Astrocyte of the cerebellum (primary cell): ENCODE results near the gene DOCK8.

ENCODE experiments used
- DNase-seq: peaks from one replicate; pipeline ENCODE4 v3.0.0-alpha.2; 2011; ENCODE audit warnings: low read depth
- H3K4me3 ChIP-seq: 2 replicates; pipeline ENCODE4 v1.5.1; 2011; ENCODE audit warnings: mild to moderate bottlenecking, low read depth, low read length, moderate library complexity
- in situ Hi-C: cut with HindIII; loops from 2 replicates; pipeline ENCODE4 v1.10.0; 2017; ENCODE audit warnings: low sequenced_read_pairs
- TF ChIP-seq, protein P1 (sequence below): IDR thresholded peaks from 2 replicates; pipeline ENCODE4 v1.5.1; 2012; ENCODE audit warnings: low read length, low read depth, moderate library complexity, mild to moderate bottlenecking; ENCODE audit errors: missing control alignments

DOCK8 gene

DNA sequence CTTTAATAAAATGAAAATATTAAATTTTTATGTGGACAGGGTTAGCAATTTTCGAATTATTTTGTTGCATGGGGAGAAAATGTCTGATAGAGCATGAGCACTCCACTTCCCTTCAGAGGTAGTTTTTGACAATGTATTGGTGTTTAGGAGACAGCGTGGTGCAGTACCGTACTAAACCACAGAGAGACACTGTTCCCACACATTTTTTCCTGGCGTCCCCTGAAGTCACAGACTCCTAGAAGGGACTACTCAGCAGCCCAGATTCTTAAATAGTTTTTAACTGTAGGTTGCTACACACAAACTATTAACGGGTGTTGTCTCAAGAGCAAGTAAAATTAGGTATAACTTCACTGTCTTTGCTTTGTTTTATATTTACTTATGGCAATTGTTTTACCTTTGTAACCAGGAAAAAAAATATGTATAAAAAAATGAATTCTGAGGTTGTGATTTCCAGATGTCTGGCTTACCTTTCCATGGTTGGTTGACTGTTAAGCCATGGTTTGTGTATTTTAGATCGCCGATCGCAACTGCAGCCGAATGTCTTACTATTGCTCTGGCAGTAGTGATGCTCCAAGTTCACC, 171.2 kb downstream of the DOCK8 start:
- in situ Hi-C loops, result no loop called here
- TF ChIP-seq, protein P1, sequence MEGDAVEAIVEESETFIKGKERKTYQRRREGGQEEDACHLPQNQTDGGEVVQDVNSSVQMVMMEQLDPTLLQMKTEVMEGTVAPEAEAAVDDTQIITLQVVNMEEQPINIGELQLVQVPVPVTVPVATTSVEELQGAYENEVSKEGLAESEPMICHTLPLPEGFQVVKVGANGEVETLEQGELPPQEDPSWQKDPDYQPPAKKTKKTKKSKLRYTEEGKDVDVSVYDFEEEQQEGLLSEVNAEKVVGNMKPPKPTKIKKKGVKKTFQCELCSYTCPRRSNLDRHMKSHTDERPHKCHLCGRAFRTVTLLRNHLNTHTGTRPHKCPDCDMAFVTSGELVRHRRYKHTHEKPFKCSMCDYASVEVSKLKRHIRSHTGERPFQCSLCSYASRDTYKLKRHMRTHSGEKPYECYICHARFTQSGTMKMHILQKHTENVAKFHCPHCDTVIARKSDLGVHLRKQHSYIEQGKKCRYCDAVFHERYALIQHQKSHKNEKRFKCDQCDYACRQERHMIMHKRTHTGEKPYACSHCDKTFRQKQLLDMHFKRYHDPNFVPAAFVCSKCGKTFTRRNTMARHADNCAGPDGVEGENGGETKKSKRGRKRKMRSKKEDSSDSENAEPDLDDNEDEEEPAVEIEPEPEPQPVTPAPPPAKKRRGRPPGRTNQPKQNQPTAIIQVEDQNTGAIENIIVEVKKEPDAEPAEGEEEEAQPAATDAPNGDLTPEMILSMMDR, result peak; percentile 98
- H3K4me3 ChIP-seq, result no peak overlapping the region
- DNase-seq, result peak; percentile 42

DNA sequence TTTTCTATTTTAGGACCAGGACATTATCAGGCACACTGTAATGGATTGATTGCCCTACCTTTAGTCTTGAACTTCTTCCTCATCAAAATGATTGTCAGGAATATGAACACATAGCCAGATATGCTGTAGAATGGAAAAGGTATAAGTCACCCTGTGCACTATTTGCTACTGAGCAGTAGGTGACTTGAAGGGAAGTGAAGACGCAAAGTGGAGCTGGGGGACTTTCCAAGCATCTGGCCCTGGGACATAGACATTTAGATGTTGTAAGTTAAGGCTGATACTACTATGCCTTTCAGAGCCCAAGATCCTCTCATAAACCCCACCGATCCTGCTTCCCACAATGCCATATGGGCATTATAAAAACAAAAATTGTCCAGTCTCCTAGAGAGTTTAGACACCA, 174.5 kb downstream of the DOCK8 start:
- DNase-seq, result no peak
- TF ChIP-seq, protein P1, result no peak
- in situ Hi-C loops, result no loop called here
- no peak overlapping the region for H3K4me3 ChIP-seq

DNA sequence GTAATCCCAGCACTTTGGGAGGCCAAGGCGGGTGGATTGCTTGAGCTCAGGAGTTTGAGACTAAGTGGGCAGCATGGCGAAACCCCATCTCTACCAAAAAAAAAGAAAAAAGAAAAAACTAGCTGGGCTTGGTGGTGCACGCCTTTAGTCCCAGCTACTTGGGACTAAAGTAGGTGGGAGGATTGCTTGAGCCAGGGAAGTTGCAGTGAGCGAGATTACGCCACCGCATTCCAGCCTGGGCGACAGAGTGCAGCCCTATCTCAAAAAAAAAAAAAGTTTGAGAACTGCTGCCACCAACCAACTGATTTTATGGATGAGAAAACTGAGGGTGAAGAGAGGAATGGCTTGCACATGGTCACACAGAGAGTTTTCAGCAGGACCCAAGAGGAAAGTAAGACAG, 175.1 kb downstream of the DOCK8 start:
- no peak for DNase-seq
- no peak overlapping the region for H3K4me3 ChIP-seq
- TF ChIP-seq, protein P1, result no peak
- in situ Hi-C loops, result no loop called here

DNA sequence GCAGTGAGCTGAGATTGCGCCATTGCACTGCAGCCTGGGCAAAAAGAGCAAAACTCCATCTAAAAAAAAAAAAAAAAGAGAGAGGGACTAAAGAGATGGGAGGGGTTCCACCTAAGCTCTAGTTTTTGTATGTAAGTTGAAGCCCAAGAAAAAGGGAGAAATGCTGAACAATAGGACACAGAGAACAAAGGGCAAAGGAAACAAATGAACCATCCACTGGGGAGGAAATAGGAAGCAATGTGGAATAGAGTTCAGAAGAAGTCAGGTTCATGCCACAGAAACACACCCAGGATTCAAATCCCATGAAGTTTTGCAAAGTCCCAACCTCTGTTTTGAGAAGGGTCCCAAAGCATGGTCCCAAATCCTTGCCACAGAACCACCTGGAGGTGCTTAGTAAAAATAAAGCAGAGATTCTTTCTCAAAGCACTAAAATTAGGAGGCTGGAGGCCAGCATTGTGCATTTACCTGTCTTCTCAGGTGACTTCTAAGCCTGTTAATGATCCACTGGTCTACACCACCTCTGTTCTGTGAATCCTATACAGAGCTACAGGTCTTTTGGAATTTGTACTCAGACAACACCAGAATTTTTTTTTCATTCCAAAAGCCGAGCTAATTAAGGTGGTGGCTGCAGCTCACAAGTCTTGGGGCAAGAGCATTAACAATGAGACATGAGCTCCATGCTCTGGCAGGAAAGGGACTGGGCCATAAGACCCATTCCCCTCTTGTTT, 177.6 kb downstream of the DOCK8 start:
- no peak for DNase-seq
- H3K4me3 ChIP-seq, result no peak overlapping the region
- TF ChIP-seq, protein P1, result no peak
- in situ Hi-C loops, result no loop called here

DNA sequence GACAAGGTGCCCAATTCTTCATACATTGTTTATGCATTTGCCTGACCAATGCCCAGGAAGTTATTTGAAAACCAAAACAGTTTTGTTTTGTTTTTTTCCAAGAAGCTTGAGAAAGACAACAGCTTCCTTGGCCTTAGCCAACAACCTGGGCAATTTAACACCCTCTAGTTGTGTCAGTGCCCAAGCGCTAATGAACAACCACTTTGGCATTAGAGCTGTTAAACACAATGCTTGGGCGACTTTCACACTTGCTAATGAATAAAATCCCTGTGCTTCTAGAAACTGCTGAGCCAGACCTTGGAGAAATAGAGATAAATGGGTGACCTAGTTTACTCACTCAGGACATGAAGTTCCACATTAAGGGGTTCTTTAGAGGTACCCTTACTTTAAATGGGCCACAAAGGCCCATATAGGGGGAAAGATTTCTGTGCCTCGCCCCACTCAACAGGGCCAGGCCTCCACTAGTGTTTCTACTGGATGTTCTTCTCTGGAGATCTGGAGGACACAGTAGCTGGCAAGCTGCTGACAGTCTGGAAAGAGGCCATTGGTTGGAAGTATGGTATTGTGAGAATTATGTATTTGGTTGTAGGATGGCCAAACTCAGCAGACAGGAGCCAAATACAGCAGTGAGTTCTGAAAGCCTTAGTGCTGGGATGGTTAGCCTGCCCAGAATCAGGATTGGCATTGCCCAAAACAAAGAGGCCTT, 179.8 kb downstream of the DOCK8 start:
- TF ChIP-seq, protein P1, result no peak
- no peak for DNase-seq
- no peak overlapping the region for H3K4me3 ChIP-seq
- in situ Hi-C loops, result no loop called here

DNA sequence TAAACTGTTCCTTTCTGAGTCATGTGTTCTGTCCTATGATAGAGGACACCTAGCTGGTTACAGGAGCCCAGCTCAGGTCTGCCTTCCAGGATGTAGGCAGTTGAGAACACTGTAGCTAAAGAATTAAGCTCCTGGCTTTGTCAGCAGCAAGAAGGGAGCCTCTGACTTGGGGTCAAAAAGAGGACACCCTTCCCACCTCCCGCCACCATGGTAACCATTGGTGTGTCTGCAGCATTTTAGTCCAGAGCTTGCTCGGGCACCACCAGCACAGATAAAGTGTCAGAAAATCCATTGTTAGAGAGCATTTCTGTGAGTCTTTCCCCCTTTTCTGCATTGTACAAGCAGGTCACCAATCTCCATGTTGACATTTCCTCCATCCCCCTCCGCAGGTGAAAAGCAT, 181.7 kb downstream of the DOCK8 start:
- TF ChIP-seq, protein P1, result no peak
- no peak overlapping the region for H3K4me3 ChIP-seq
- in situ Hi-C loops, result no loop called here
- no peak for DNase-seq
